ENCODE data around the gene SPZ1.
"Not testable (repeated sequence)": the region's sequence is repeated elsewhere in the genome, so short reads cannot be mapped to it uniquely, and the experiment has no call there.

SPZ1 gene

DNA sequence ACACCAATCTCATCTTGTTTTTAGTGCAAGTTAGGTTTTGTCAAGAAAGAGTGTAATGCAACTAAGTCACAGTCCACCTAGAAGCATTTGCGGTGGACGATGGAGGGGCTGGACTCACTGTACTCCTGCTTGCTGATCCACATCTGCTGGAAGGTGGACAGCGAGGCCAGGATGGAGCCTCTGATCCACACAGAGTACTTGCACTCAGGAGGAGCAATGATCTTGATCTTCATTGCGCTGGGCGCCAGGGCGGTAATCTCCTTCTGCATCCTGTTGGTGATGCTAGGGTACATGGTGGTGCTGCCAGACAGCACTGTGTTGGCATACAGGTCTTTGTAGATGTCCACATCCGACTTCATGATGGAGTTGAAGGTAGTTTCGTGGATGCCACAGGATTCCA lies 20.2 kb upstream of the SPZ1 start:
- no peak overlapping the region for H3K4me3 ChIP-seq (ENCODE audit: low read length)
- TF ChIP-seq, protein P1, sequence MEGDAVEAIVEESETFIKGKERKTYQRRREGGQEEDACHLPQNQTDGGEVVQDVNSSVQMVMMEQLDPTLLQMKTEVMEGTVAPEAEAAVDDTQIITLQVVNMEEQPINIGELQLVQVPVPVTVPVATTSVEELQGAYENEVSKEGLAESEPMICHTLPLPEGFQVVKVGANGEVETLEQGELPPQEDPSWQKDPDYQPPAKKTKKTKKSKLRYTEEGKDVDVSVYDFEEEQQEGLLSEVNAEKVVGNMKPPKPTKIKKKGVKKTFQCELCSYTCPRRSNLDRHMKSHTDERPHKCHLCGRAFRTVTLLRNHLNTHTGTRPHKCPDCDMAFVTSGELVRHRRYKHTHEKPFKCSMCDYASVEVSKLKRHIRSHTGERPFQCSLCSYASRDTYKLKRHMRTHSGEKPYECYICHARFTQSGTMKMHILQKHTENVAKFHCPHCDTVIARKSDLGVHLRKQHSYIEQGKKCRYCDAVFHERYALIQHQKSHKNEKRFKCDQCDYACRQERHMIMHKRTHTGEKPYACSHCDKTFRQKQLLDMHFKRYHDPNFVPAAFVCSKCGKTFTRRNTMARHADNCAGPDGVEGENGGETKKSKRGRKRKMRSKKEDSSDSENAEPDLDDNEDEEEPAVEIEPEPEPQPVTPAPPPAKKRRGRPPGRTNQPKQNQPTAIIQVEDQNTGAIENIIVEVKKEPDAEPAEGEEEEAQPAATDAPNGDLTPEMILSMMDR (IDR thresholded peaks at IDR 0.05; ENCODE audit: low read depth, low read length) = no peak
- no peak for TF ChIP-seq EZH2phosphoT487 (IDR thresholded peaks at IDR 0.05; ENCODE audit: low read depth)
- no peaks in the 10 kb centered on the region for H3K9me3 ChIP-seq (ENCODE audit: insufficient read depth, low read length)
- no peaks in the 10 kb centered on the region for H3K79me2 ChIP-seq (ENCODE audit: low read length)
- H3K4me1 ChIP-seq (ENCODE audit: low read length) = no peaks in the 10 kb centered on the region
- no peaks in the 10 kb centered on the region for H3K36me3 ChIP-seq (replicated peaks; ENCODE audit: low read depth, low read length)
- H3K27ac ChIP-seq (ENCODE audit: low read length) = no peak overlapping the region
- no peak overlapping the region for H2AFZ ChIP-seq (ENCODE audit: low read depth, low read length)
- no peaks in the 10 kb centered on the region for H3K27me3 ChIP-seq (ENCODE audit: low read depth, low read length)
- no peak overlapping the region for H3K9ac ChIP-seq (ENCODE audit: low read length)
- no peaks in the 10 kb centered on the region for H4K20me1 ChIP-seq (ENCODE audit: insufficient read depth, low read length)
- H3K4me2 ChIP-seq (ENCODE audit: low read length) = no peak overlapping the region

GRCh38 chr5:80300125-80300524 lies 19.7 kb upstream of the SPZ1 start:
- no peaks in the 10 kb centered on the region for H3K27me3 ChIP-seq (ENCODE audit: low read depth, low read length)
- H3K9ac ChIP-seq (ENCODE audit: low read length) = no peak overlapping the region
- H3K4me2 ChIP-seq (ENCODE audit: low read length) = no peak overlapping the region
- H3K9me3 ChIP-seq (ENCODE audit: insufficient read depth, low read length) = no peaks in the 10 kb centered on the region
- no peak overlapping the region for H2AFZ ChIP-seq (ENCODE audit: low read depth, low read length)
- H4K20me1 ChIP-seq (ENCODE audit: insufficient read depth, low read length) = no peaks in the 10 kb centered on the region
- no peak overlapping the region for H3K4me3 ChIP-seq (ENCODE audit: low read length)
- no peaks in the 10 kb centered on the region for H3K79me2 ChIP-seq (ENCODE audit: low read length)
- no peaks in the 10 kb centered on the region for H3K36me3 ChIP-seq (replicated peaks; ENCODE audit: low read depth, low read length)
- no peaks in the 10 kb centered on the region for H3K4me1 ChIP-seq (ENCODE audit: low read length)
- TF ChIP-seq EZH2phosphoT487 (IDR thresholded peaks at IDR 0.05; ENCODE audit: low read depth) = no peak
- TF ChIP-seq, protein P1 (IDR thresholded peaks at IDR 0.05; ENCODE audit: low read depth, low read length) = no peak
- no peak overlapping the region for H3K27ac ChIP-seq (ENCODE audit: low read length)

DNA sequence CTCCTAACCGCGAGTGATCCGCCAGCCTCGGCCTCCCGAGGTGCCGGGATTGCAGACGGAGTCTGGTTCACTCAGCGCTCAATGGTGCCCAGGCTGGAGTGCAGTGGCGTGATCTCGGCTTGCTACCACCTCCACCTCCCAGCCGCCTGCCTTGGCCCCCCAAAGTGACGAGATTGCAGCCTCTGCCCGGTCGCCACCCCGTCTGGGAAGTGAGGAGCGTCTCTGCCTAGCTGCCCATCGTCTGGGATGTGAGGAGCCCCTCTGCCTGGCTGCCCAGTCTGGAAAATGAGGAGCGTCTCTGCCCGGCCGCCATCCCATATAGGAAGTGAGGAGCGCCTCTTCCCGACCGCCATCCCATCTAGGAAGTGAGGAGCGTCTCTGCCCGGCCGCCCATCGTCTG lies 19.0 kb upstream of the SPZ1 start:
- not testable (repeated sequence) for H3K9ac ChIP-seq (ENCODE audit: low read length); H3K36me3 ChIP-seq (replicated peaks; ENCODE audit: low read depth, low read length); H3K9me3 ChIP-seq (ENCODE audit: insufficient read depth, low read length); H3K79me2 ChIP-seq (ENCODE audit: low read length); H2AFZ ChIP-seq (ENCODE audit: low read depth, low read length); H3K4me3 ChIP-seq (ENCODE audit: low read length); H3K4me1 ChIP-seq (ENCODE audit: low read length); H3K27ac ChIP-seq (ENCODE audit: low read length); H4K20me1 ChIP-seq (ENCODE audit: insufficient read depth, low read length); H3K27me3 ChIP-seq (ENCODE audit: low read depth, low read length); H3K4me2 ChIP-seq (ENCODE audit: low read length)

DNA sequence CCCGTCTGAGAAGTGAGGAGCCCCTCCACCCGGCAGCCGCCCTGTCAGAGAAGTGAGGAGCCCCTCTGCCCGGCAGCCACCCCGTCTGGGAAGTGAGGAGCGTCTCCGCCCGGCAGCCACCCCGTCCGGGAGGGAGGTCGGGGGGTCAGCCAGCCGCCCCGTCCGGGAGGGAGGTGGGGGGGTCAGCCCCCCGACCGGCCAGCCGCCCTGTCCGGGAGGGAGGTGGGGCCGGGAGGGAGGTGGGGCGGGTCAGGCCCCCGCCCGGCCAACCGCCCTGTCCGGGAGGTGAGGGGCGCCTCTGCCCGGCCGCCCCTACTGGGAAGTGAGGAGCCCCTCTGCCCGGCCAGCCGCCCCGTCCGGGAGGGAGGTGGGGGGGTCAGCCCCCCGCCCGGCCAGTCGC lies 18.5 kb upstream of the SPZ1 start:
- H3K4me2 ChIP-seq (ENCODE audit: low read length); H3K9me3 ChIP-seq (ENCODE audit: insufficient read depth, low read length); H3K4me3 ChIP-seq (ENCODE audit: low read length); H3K27ac ChIP-seq (ENCODE audit: low read length); H3K9ac ChIP-seq (ENCODE audit: low read length); H3K36me3 ChIP-seq (replicated peaks; ENCODE audit: low read depth, low read length); H4K20me1 ChIP-seq (ENCODE audit: insufficient read depth, low read length); H2AFZ ChIP-seq (ENCODE audit: low read depth, low read length); H3K79me2 ChIP-seq (ENCODE audit: low read length); H3K4me1 ChIP-seq (ENCODE audit: low read length); H3K27me3 ChIP-seq (ENCODE audit: low read depth, low read length): not testable (repeated sequence)

DNA sequence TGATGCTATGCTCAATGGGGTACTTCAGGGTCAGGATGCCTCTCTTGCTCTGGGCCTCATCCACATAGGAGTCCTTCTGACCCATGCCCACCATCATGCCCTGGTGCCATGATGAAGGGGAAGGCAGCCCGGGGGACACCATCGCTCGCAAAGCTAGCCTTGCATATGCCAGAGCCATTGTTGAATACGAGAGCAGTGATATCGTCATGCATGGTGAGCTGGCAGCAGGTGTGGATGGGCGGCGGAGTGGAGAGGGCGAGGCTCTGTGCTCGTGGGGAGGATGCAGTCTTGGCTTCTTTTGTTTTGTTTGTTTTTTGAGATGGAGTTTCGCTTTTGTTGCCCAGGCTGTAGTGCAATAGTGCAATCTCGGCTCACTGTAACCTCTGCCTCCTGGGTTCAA lies 17.2 kb upstream of the SPZ1 start:
- Histone ChIP-seq H3K36me3 (replicated peaks; ENCODE audit: low read depth, low read length) (no peaks in the 10 kb centered on the region), H3K4me1 (ENCODE audit: low read length) (no peaks in the 10 kb centered on the region), H3K4me3 (ENCODE audit: low read length) (no peak overlapping the region), H3K27ac (ENCODE audit: low read length) (no peak overlapping the region), H3K9ac (ENCODE audit: low read length) (no peak overlapping the region), H3K9me3 (ENCODE audit: insufficient read depth, low read length) (no peaks in the 10 kb centered on the region), H3K4me2 (ENCODE audit: low read length) (no peak overlapping the region), H3K27me3 (ENCODE audit: low read depth, low read length) (no peaks in the 10 kb centered on the region), H4K20me1 (ENCODE audit: insufficient read depth, low read length) (no peaks in the 10 kb centered on the region), H2AFZ (ENCODE audit: low read depth, low read length) (no peak overlapping the region), H3K79me2 (ENCODE audit: low read length) (no peaks in the 10 kb centered on the region)
- TF ChIP-seq EZH2phosphoT487 (IDR thresholded peaks at IDR 0.05; ENCODE audit: low read depth) = no peak
- TF ChIP-seq, protein P1 (IDR thresholded peaks at IDR 0.05; ENCODE audit: low read depth, low read length) = no peak

Measured in OCI-LY3 (cell line).